GM18867 (cell line): ENCODE data around the gene CDK9.
"Not testable (repeated sequence)": the region's sequence is repeated elsewhere in the genome, so short reads cannot be mapped to it uniquely, and the experiment has no call there.

Source experiments
- ATAC-seq: cut with Tn5 transposase; IDR thresholded peaks from one replicate; pipeline ENCODE4 v1.9.1; 2021; ENCODE audit warnings: mild to moderate bottlenecking, moderate library complexity; ENCODE audit not compliant: unreplicated experiment

The CDK9 gene

GRCh38 chr9:127817881-127818434 is 32.1 kb downstream of the CDK9 start:
- no peak for ATAC-seq

DNA sequence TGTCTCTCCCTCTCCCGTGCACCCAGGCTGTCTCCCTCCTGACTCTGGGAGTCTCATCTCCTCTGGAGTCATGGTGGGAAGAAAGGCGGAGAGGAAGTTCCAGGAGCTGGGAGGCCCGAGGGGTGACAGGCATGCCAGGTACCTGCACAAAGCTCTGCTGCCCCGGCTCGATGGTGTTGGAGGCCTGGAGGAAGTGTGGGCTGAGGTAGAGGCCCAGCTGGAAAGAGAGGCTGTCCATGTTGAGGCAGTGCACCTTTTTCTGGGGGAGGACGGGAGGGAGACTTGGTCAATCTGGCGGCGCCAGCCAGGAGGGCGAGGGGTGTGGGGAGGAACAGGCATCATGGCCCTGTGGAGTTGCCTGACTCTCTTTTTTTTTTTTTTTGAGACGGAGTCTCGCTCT is 32.7 kb downstream of the CDK9 start:
- ATAC-seq = no peak

- no peak for ATAC-seq
Observed at GRCh38 chr9:127822108-127822507, 36.3 kb downstream of the CDK9 start.

DNA sequence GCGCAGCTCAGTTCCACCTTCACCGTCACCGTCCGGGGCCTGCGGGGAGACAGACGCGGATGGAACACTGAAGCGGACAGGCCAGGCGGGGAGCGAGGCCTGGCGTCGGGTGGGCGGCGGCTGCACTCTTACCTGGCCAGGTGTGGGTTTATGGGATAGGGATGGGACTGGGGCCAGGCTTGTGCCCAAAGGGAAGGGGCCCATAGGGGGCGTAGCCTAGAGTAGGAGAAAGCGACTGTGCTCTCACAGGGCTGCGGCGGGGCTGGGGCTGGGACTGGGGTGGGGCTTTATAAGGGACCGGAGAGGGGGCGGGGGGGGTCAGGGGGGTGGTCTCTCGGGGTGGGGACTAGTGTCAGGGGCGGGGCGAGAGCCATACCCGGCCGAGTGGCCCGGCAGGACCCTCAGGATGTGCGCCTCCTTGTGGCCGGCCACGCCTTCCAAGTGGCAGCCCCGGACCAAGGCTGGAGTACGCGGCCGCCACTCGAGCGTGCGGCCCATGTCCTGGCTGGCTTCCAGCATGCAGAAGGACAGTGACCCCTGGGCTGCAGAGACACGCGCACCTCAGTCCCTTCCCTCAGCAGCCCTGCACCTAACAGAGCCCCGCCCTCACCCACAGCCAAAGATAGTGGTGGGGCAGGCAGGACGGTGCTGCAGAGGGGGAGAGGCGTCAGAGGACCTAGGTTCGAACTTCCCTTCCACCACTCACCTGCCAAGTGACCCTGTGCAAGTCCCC is 39.7 kb downstream of the CDK9 start:
- no peak for ATAC-seq

GRCh38 chr9:127826253-127826913 is 40.5 kb downstream of the CDK9 start:
- no peak for ATAC-seq

DNA sequence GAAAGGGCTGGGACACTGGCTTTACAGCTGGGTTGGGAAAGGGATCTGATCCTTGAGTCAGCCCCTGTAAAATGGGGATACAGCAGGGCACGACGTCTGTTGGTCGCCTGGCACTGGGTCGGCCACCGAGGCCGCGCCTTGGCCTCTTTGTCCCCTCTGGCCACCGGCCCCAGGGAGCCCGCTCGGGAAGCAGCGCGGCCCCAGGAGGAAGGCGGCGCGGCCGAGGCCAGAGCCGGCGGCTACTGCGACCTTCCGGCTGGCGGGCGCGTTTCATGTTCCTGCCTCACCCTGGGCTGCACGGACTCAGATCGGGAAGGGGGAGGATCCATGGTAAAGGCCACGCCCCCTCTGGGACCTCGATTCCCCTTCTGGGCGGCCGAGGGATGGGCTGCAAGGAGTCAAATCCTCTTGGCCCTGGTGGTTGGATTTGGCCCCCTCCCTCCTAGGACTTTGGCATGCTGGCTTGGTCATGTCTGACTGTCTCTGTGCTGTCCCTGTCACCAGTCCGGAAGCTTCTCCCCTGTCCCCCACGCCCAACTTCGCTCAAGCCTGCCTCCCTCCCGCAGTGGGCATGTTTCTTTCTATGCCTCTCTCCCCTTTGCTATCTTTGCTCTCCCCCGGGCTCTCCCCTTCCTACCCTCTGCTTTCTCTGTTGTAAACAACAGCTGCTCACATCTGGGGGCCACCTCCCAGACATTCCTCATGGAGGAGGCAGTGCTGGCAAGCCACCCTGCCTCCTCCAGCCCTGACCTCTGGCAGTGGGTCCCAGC is 42.6 kb downstream of the CDK9 start:
- ATAC-seq = no peak

DNA sequence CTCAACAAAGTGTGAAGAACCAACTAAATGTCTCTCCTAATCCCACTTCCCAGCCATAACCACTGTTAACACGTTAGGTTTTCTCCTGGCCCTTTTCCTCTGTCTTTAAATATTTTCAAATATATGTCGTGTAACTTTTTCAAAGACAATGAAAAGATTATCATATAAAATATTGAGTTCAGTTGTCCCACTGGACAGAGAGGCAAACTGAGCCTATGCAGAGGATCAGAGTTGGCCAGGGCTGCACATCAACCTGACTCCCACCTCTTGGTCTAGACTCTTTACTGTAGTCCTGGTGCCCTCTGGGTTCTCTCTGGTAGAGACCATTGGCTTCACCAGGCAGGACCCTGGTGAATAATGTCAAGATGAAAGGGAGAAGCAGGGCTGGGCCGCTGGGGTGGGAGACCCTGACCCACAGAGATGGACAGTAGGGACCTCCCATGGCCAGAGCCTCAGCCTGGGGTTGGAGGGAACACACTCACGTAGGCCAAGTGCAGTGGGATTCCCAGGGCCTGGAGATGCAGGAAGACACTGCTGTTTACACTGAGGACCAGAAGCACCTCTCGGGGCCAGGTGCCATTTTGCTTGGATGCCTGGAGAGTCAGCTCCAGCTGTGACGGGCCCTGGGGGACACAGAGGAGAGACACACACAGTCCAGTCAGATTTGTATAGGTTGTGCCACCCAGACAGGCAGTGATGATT is 43.5 kb downstream of the CDK9 start:
- ATAC-seq = no peak

DNA sequence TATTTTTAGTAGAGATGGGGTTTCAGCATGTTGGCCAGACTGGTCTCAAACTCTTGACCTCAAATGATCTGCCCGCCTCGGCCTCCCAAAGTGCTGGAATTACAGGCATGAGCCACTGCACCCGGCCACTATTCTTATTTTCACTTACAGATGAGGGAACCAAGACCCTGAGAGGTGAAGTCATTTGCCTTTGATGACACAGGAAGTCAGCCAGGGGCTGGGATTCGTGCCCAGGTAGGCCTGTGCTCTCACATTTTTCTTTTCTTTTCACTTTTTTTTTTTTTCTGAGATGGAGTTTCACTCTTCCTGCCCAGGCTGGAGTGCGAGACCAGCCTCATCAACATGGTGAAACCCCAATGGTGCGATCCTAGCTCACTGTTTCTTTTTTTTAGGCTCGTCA is 46.4 kb downstream of the CDK9 start:
- ATAC-seq = no peak

GRCh38 chr9:127833555-127833954 is 47.7 kb downstream of the CDK9 start:
- no peak for ATAC-seq

GRCh38 chr9:127835991-127836516 is 50.2 kb downstream of the CDK9 start:
- ATAC-seq = no peak

GRCh38 chr9:127836561-127836960 is 50.7 kb downstream of the CDK9 start:
- not testable (repeated sequence) for ATAC-seq

GRCh38 chr9:127837346-127837745 is 51.5 kb downstream of the CDK9 start:
- no peak for ATAC-seq

- ATAC-seq = no peak
Observed at GRCh38 chr9:127838375-127839078, 52.7 kb downstream of the CDK9 start.
